ENCODE results near the gene ATP9A. TPM values are rescaled to one million over a fixed set of nuclear protein-coding genes. Genes with fewer than 3 reads are reported as not detected.

The ATP9A gene
- total RNA-seq, 1 experiment from 2014 or later: 12.1 TPM

DNA sequence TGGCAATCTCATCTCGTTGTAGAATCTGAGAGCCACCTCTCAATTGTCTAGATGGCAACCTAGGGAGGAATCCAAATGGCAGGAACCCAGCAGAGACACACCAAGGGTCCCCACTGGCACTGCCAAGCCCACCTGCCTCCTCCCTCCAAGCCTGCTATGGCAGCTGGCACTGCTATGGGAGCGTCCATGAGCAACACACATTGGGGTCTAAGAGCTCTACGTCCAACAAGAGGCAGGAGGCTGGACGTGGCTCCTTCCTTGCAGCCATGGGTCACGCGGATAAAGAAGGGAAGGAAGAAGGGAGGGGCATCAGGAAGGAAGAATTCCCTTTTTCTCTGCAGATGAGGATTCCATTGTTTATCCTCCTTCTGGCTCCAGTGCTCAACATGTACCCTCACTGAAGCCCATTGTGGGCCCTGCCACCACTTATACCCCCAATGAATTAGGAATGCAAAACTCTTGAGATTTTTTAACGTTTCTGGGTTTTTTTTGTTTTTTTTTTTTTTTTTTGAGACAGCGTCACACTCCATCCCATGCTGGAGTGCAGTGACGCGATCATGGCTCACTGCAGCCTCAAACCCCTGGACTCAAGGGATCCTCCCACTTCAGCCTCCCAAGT is 17.3 kb downstream of the ATP9A start:
- Histone ChIP-seq H3K18ac (ENCODE audit: insufficient read length, low read depth, low read length) (no peak overlapping the region), H2BK120ac (ENCODE audit: low read depth, low read length, poor library complexity, severe bottlenecking) (no peak overlapping the region), H4K91ac (ENCODE audit: insufficient read length, low read depth, low read length) (no peak overlapping the region), H3K79me2 (ENCODE audit: insufficient read depth, low read length) (no peaks in the 10 kb centered on the region), H3K9me3 (ENCODE audit: control insufficient read depth, low read depth, low read length) (no peaks in the 10 kb centered on the region), H2BK12ac (ENCODE audit: insufficient read length, low read depth, low read length) (no peak overlapping the region), H2BK20ac (ENCODE audit: low read depth, low read length, poor library complexity, severe bottlenecking) (no peak overlapping the region), H4K20me1 (ENCODE audit: control insufficient read depth, insufficient read depth, insufficient read length) (no peaks in the 10 kb centered on the region), H3T11ph (ENCODE audit: low read length) (no peak overlapping the region), H3K14ac (ENCODE audit: insufficient read depth, low read length) (no peak overlapping the region), H2BK5ac (ENCODE audit: insufficient read length, low read length) (no peak overlapping the region), H3K9ac (ENCODE audit: extremely low read depth, insufficient read length, low read length) (no peak overlapping the region), H2AK5ac (ENCODE audit: insufficient read length, low read length) (no peak overlapping the region), H3K79me1 (ENCODE audit: insufficient read depth, low read depth, low read length, poor library complexity, severe bottlenecking) (no peaks in the 10 kb centered on the region), H3K4me2 (ENCODE audit: insufficient read depth, insufficient read length, low read length) (no peak overlapping the region), H3K56ac (ENCODE audit: insufficient read length, low read depth, low read length) (no peak overlapping the region), H3K27ac (ENCODE audit: insufficient read length, low read depth, low read length) (no peak overlapping the region), H3K23ac (ENCODE audit: insufficient read length, low read depth, low read length) (no peak overlapping the region), H3K27me3 (ENCODE audit: insufficient read depth, low read length) (no peaks in the 10 kb centered on the region), H3K4ac (ENCODE audit: low read depth, low read length) (no peak overlapping the region), H4K8ac (replicated peaks; ENCODE audit: insufficient read length, low read depth, low read length) (no peak overlapping the region), H3K4me1 (ENCODE audit: insufficient read depth, low read length) (no peaks in the 10 kb centered on the region), H2AFZ (ENCODE audit: low read length) (no peak overlapping the region), H4K5ac (ENCODE audit: insufficient read length, low read depth, low read length) (no peak overlapping the region), H3K23me2 (ENCODE audit: insufficient read length, low read depth, low read length, poor library complexity, severe bottlenecking) (no peaks in the 10 kb centered on the region), H2BK15ac (ENCODE audit: low read depth, low read length) (no peak overlapping the region)
- no peak for DNase-seq
- Mint-ChIP-seq H3K4me1 (peaks cover 12 to 15% of the 10 kb centered on the region in 2 experiments), H3K4me3 (no peak overlapping the region), H3K36me3 (ENCODE audit: insufficient read depth in 1 of 3, low read depth in 3 of 3) (peaks cover 0 to 2% (median 0%) of the 10 kb centered on the region in 3 experiments; a peak in 2 of 7 replicates), H3K27ac (peak overlapping the region in 2 of 3 experiments; percentile 37 to 40; a peak in 2 of 7 replicates), H3K27me3 (ENCODE audit: low read depth) (no peaks in the 10 kb centered on the region), H3K9me3 (no peaks in the 10 kb centered on the region)
- no CpG with 5 or more reads among the region's 10 CpGs for WGBS (ENCODE audit: extremely low coverage, insufficient read length, low lambda C conversion rate)
- TF ChIP-seq, protein P1, sequence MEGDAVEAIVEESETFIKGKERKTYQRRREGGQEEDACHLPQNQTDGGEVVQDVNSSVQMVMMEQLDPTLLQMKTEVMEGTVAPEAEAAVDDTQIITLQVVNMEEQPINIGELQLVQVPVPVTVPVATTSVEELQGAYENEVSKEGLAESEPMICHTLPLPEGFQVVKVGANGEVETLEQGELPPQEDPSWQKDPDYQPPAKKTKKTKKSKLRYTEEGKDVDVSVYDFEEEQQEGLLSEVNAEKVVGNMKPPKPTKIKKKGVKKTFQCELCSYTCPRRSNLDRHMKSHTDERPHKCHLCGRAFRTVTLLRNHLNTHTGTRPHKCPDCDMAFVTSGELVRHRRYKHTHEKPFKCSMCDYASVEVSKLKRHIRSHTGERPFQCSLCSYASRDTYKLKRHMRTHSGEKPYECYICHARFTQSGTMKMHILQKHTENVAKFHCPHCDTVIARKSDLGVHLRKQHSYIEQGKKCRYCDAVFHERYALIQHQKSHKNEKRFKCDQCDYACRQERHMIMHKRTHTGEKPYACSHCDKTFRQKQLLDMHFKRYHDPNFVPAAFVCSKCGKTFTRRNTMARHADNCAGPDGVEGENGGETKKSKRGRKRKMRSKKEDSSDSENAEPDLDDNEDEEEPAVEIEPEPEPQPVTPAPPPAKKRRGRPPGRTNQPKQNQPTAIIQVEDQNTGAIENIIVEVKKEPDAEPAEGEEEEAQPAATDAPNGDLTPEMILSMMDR (conservative IDR thresholded peaks at IDR 0.05): no peak

Measured in H9 (cell line).